IPS-18c (cell line): ENCODE measurements around the gene C6orf136.

ENCODE experiments used
- H3K4me3 ChIP-seq: 2 replicates; pipeline ENCODE4 v1.7.0; 2013; ENCODE audit warnings: low read depth, mild to moderate bottlenecking, low read length, moderate library complexity; ENCODE audit not compliant: insufficient read depth
- H3K9me3 ChIP-seq: one replicate; pipeline ENCODE4 v1.6.1; 2013; ENCODE audit warnings: mild to moderate bottlenecking, low read length, moderate library complexity; ENCODE audit not compliant: control insufficient read depth, insufficient read depth

The C6orf136 gene

GRCh38 chr6:30614044-30614842 lies 32.7 kb upstream of the C6orf136 start:
- Histone ChIP-seq H3K9me3 (no peaks in the 10 kb centered on the region), H3K4me3 (peak overlapping the region; percentile 32; the same call in 1 of the 2 replicates)

GRCh38 chr6:30614843-30615218 lies 32.1 kb upstream of the C6orf136 start:
- Histone ChIP-seq H3K4me3 (peak overlapping the region; percentile 95; the same call in 1 of the 2 replicates), H3K9me3 (no peaks in the 10 kb centered on the region)

GRCh38 chr6:30615219-30615957 lies 31.5 kb upstream of the C6orf136 start:
- peak overlapping the region; percentile 95 for H3K4me3 ChIP-seq
- H3K9me3 ChIP-seq = no peaks in the 10 kb centered on the region

GRCh38 chr6:30615958-30616810 lies 30.7 kb upstream of the C6orf136 start:
- Histone ChIP-seq H3K4me3 (peak overlapping the region; percentile 95), H3K9me3 (no peaks in the 10 kb centered on the region)

GRCh38 chr6:30616811-30617564 lies 29.9 kb upstream of the C6orf136 start, which contains the start of gene PPP1R10:
PPP1R10 (minus strand) TSS chr6:30617243; CDS start chr6:30609944, 7,299 bp downstream.
- Histone ChIP-seq H3K9me3 (no peaks in the 10 kb centered on the region), H3K4me3 (peak within 1 kb of the TSS; percentile 95)

- H3K4me3 ChIP-seq = peak within 1 kb of the TSS; percentile 95
- H3K9me3 ChIP-seq = no peaks in the 10 kb centered on the region
Observed at GRCh38 chr6:30617565-30618269, 29.2 kb upstream of the C6orf136 start, which contains the start of gene MRPS18B. MRPS18B (plus strand) TSS chr6:30617840; CDS start chr6:30617866, 26 bp downstream.

- H3K9me3 ChIP-seq = no peaks in the 10 kb centered on the region
- H3K4me3 ChIP-seq = peak overlapping the region; percentile 57
Observed at GRCh38 chr6:30618270-30618797, 28.6 kb upstream of the C6orf136 start.

- Histone ChIP-seq H3K9me3 (no peaks in the 10 kb centered on the region), H3K4me3 (no peak overlapping the region)
Observed at GRCh38 chr6:30619561-30619960, 27.4 kb upstream of the C6orf136 start.

GRCh38 chr6:30625511-30625910 lies 21.4 kb upstream of the C6orf136 start:
- Histone ChIP-seq H3K9me3 (no peaks in the 10 kb centered on the region), H3K4me3 (no peak overlapping the region)

GRCh38 chr6:30626484-30627366 lies 20.2 kb upstream of the C6orf136 start, which contains the start of gene ATAT1:
ATAT1 (plus strand) TSS chr6:30626874.
- H3K4me3 ChIP-seq = peak within 1 kb of the TSS; percentile 84

GRCh38 chr6:30635834-30636233 lies 11.1 kb upstream of the C6orf136 start:
- peaks cover 2% of the 10 kb centered on the region for H3K9me3 ChIP-seq
- no peak overlapping the region for H3K4me3 ChIP-seq

More at GRCh38 chr6:30626484-30627366, 20.2 kb upstream of the C6orf136 start, which contains the start of gene ATAT1:
- H3K9me3 ChIP-seq = no peaks in the 10 kb centered on the region

GRCh38 chr6:30640481-30640880 lies 6.5 kb upstream of the C6orf136 start:
- Histone ChIP-seq H3K9me3 (peaks cover 2% of the 10 kb centered on the region), H3K4me3 (no peak overlapping the region)

- Histone ChIP-seq H3K4me3 (no peak overlapping the region), H3K9me3 (peaks cover 2% of the 10 kb centered on the region)
Observed at GRCh38 chr6:30641048-30641447, 5.9 kb upstream of the C6orf136 start.

GRCh38 chr6:30643656-30644055 lies 3.3 kb upstream of the C6orf136 start:
- no peak overlapping the region for H3K4me3 ChIP-seq
- peaks cover 2% of the 10 kb centered on the region for H3K9me3 ChIP-seq

- no peaks in the 10 kb centered on the region for H3K9me3 ChIP-seq
- H3K4me3 ChIP-seq = no peak overlapping the region
Observed at GRCh38 chr6:30644769-30645168, 2.2 kb upstream of the C6orf136 start.
